GM21529 (cell line): ENCODE results near the gene SUMF1.

Source experiments
- ATAC-seq: cut with Tn5 transposase; IDR thresholded peaks from one replicate; pipeline ENCODE4 v1.9.1; 2021; ENCODE audit not compliant: unreplicated experiment

Gene SUMF1

DNA sequence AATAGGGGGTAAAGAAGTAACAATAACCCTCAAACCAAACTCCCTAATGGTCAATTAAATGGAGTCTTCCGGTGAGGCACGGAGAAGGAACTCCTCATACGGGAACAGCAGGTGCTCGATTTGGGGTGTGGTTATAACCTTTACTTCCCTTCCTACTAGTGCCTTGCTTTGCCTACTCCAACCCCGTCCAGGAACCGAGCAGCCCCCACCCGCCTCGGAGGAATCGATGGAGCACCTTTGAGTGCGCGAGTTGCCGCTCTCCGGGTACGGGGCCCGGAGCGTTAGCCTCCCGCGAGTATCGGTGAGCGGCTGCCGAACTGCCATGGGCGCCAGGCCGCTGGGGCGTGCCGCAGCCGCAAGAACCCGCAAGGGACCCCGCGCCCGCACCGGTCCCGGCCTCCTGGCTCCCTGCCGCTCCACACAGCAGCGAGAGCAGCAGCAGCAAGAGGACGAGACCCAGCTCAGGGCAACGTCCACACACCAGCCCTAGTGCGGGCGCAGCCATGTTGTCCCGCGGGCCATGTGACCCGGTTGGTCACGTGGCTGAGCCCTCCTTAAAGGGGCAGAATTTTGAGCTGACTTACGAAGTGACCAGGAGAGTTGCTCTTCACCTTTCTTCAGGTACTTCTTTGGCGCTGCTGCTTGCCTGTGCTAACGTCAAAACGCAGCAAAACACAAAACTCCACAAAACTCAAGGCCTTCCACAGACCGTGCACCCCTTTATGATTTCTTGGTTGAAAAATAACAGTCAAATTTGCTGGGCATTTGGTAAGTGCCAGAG lies at the start of gene SUMF1:
TSS of gene SUMF1 (minus strand) at position 529 of the 781 bp plus-strand sequence. CDS start at position 505, 24 bp downstream.
- peak; percentile 100 for ATAC-seq

- ATAC-seq: no peak
Observed at GRCh38 chr3:4515916-4516579, 49.0 kb upstream of the SUMF1 start.

DNA sequence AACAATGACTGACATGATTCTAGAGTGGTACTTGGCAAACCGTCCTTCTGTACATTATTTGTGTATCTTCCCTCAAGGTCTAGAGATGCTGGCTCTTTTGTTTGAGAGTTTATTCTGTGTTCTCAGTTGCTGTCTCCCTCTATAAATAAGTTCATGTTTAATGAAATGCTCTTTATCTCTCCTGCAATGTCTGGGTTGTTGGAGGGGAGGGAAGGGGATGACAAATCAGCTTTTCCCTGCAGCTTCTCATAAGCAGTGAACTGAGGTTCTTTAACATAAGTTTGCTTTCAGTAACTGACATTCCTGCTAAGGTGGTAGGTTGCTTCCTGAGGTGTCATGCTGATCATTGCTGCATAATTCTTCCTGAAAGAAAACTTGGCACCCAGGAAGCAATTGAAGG lies 47.8 kb upstream of the SUMF1 start:
- ATAC-seq: no peak

DNA sequence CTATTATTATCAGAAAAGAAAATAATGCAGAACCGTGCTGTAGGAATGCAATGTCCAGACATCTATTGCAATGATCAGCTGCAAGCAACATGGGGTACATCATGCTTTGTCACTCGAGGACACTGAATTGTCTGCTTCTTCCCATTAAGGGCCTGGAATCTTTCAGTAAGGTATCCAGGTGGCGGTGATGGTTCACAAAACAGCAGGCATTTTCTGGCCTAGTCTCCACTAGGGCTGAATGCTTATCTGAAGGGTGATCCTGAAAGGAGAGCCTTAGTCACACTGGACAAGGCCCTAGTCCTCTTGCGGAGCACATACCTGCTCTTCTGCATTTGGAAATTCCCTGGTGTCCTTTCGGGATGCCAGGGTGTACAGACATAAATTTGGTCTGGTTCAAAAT lies 47.3 kb upstream of the SUMF1 start:
- ATAC-seq: no peak

DNA sequence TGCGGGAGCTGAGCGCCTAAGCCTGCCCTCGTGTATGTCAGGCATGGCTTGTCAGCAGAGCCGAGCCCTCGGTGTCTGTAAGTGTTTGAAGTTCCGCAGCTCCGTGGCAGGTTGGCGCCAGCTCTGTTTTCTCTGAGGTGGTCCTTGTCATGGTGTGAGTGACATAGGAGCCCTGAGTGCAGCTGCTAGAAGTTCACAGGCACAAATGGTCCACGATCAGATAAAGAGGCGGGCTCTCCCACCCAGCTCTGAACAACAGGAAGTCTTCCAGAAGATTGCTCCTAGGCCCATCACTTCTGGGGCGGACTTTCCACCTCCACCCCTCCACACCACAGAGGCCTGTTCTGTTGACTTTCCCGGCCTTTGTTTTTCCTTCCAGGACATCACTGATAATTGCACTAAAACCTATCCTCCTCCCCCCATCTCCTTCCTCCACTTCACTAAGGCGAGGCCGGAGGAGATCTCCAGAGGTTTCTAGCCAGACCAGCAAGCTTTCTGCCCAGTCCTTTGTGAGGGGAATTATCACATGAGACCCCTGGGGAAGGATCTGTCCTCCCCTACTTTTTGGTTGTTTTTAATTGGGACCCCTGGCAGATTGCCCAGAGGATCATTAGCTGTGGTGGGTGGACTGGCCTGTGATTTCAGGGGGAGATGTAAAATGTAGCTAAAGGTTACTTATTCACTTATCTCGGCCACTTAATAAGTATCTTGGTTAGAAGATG lies 46.0 kb upstream of the SUMF1 start:
- ATAC-seq: no peak

GRCh38 chr3:4511491-4512262 lies 44.6 kb upstream of the SUMF1 start:
- ATAC-seq: no peak

DNA sequence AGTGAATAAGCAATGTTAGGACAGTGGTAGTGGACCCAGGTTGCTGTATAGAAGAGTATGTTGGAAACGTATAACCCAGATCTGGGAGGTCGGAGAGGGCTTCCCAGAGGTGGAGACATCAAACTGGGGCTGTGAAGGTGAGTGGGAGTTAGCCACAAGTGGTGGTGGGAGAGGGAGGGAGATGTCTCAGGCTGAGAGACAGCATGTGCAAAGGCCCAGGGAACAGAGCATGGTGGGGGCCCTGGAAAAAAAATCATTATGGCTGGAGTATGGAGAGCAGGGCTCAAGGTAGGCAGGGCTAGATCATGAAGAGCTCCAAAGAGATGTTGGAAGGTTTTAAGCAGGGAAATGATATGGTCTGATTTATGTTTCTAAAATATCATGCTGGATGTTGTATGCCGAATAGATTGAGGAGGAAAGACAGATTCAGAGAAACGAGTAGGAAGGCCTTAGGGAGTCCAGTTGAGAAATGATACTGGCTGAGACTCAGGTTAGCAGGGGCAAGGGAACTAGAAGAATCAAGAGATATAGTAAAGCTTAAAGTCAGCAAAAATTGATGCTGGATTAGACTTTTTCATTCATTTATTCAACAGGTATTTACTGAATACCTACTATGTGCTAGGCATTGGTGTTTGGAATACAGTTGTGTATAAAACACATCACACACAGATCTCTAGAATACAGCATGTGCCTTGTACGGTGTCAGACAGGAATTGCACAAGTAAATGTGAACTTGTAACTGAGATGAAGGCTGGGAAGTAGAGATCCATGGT lies 43.1 kb upstream of the SUMF1 start:
- no peak for ATAC-seq

DNA sequence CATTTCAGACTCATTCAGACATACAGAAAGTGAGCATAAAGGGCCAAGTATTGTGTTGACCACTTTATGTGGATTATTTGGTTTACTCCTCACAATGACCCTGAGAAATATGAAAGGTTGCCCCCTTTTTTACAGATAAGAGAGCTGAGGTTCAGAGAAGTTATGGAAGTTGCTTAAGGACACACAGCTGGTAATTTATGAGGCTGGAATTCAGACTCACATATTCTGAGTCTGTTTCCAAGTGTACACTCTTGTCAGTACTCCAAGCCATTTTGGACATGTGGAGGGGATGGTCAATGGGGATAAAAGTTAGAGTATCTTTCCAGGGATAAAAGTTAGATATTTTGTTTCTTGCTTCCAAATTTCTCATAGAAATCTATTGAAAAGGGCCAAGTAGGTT lies 42.0 kb upstream of the SUMF1 start:
- no peak for ATAC-seq

DNA sequence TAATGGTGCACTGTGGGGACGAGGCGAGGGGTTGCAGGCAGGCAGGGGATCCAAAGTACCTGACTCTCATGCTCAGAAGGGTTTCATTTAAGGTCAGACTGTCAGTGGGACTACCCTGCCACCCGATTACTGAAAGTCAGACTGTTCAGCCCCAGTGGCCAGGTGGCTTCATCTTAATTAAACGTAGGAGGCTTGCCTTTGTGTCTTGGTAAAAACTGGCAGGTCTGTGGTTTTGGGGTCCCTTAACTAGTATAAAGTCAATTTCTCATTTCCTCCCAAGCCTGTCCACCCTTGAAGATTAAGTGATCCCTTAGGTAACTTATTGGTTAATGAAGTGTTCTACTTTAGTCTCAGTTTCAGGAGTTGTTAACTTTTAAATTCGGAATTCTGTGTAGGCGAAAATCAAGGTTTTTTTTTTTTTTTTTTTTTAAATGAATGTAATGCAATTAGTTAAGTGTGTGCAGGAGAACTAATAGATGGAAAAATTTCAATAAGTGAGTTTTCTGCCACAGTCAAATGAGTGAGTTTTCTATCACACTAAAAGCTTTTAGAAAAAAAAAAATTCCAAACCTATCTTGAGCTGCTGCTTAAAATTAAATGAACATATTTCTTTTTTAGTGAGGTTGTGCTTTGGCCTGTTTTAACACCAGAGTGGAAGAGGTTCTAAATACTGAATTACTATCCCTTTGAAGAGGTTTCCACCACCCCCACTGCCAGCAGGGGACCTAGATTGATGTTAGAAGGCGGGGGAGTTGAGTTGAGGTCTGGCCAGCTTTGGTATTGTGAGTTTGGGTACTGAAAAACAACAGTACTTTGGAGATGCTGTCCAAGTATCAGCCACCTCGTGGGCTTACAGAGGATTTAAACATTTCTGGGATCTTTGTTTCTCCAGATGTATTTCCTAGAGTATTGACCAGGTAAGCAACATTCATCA lies 41.2 kb upstream of the SUMF1 start:
- ATAC-seq: peak; percentile 65

DNA sequence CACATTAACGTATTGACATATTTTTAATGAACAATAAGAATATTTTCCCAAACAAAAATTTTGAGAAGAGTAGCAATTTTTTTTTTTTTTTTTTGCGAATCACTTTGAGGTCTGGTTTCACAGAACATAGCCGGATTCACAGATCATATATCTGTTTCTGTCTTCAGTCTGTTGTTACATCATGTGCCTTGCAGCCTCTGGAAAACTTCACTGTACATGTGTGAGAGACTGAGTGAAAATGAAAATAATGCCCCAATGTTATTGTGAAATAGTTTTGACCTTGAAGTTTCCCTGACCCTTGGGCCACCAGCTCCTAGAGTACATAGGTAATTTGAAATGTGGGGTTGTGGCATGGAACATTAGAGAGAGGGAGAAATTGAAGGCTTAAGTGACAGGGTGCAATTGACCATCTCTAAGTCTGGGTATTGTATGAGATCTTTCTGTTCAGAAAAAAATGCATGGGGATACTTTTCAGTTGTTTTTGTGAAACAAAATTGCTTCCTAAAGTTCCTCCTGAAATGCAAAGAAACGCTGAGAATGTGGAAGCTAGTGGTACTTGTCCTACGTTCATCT lies 40.0 kb upstream of the SUMF1 start:
- ATAC-seq: peak; percentile 37

- no peak for ATAC-seq
Observed at GRCh38 chr3:4506559-4507023, 39.5 kb upstream of the SUMF1 start.

GRCh38 chr3:4505688-4506558 lies 38.9 kb upstream of the SUMF1 start:
- no peak for ATAC-seq

DNA sequence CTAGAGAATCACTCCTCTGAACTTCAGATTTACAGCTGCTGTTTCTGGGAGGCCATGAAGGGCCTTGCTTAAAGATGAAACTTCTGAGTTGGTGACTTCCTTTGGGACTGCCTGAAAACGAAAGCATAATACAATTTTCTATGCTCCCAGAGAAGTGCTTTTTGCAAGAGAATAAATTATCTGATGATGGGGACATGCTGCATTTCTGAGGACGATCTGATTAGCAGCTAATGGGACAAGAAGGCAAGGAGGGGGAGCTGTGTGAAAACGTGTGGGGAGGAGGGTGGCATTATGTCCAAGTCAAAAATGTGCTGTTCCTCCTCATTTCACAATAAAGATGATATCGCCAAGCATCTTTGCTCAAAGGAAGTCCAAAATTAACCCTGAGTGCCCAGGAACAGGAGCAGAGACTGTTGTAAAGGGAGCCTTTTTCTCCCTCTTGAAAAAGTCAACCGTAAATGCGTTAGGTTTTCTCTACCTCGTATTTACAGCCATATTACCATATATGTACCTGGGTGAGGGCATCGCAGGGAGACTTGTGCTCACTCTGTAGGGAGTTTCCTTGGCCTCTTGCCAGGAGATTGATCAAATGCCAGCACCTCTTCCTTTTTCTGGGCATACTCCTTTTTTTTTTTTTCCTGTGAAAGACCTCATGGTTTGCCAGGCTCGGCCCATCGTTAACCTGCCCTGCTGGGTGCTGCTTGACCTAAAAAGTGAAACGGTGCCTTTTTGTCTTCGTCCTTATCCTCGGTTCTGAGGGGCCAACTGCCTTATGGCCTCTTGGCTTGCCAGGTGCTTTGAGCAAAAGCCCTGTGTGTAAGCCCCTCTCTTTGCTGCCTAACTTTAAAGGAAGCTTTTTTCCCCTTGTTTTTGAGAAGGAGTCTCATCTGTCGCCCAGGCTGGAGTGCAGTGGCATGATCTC lies 37.5 kb upstream of the SUMF1 start:
- ATAC-seq: no peak

DNA sequence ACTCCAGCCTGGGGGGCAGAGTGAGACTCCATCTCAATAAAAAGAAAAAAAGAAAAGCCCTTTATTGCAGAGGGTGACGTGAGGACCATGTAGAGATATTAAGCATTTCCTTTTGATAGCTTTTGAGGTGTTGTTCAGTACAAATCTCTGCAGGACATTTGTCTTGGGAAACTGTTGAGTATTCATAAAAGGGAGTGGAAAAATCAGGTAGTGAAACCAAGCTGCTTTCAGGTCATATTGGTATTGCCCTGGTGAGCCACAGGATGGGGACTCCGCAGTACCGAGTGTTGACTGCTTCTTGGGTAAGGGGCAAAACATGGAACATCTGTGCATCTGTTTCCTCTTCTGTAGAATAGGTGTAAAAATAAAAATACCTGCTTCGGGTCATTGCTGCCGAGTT lies 36.0 kb upstream of the SUMF1 start:
- ATAC-seq: peak; percentile 59

DNA sequence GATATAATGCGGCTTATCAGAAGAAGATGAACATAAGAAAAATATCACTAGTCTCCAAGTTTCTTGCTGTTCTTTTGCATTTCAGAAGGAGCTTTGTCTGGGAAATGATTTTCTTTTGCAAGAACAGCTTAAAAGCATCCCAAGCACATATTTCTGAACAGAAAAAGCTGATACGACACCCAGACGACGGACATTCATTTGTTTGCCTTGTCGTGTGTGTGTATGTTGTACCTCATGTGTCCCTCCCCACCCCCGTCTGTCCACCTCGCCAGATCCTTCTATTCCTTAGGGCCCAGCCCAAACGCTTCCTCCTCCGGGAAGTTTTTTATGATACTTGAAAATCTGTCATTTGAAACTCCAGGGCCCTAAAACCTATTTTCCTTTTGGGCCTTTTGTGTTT lies 34.9 kb upstream of the SUMF1 start:
- ATAC-seq: no peak

DNA sequence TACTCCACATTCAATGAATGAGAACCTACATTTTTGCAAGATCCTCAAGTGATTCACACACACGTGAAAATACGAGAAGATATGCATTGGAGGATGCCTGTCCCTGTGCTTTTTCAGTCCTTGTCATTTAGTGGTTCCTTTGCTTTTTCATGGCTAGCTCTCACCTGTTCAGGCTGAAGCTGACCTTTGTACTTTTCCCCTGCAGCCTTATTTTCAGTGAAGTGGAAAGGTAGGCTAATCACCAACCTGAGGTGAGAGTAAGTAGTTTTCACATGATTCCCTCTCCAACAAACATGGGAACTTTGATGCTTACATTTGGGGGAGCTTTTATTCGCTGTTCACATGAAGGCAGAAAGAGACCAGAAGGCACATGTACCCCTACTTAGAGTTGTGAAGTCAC lies 34.4 kb upstream of the SUMF1 start:
- ATAC-seq: no peak

DNA sequence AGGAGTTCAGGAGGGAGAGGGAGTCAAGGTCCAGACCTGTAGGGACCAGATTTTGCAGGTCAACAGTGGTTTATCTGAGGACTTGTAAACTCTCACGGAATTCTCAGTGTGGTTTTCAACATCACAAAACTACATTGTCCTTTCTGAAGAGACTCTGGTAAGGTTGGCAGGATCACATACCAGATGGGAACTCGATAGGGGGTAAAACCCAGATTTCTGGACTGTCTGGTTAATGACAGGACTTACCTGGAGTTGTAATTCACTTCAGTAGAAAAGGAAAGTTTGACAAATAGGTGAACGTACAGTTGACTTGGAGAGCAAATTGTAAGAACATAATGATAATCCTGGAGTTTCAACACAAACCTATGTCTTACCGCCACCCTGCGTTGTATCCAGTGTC lies 31.4 kb upstream of the SUMF1 start:
- ATAC-seq: no peak
